ENCODE data around the gene PTPRF.
A peak's percentile ranks its signal among the peaks of the same experiment; 100 is the strongest.

PTPRF gene

DNA sequence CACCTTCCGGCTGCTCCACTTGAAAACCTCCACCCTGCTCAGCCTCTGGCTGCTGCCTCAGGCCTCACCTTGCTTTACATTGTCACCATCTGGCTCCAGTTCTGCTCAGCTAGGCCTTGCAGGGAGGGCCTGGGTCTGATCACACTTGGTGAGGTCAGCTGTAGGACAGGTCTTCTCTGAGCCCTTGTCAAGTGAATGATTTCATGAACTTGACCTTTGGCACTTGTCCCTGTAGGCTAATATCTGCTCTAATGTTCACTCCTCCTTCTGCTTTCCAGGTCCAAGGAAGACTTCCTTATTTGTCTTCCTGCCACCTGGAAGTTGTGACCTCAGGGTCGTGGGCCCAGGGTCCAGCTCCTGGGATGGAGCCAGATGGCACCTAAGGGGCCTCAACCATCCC lies 41.4 kb downstream of the PTPRF start:
- Histone ChIP-seq H3K9me3 (ENCODE audit: control insufficient read depth in 2 of 2, low read length in 2 of 2) (no peaks in the 10 kb centered on the region), H3K4me3 (ENCODE audit: low read length in 2 of 2) (no peak overlapping the region), H3K4me1 (ENCODE audit: control insufficient read depth in 2 of 2, insufficient read depth in 2 of 2, low read length in 2 of 2) (no peaks in the 10 kb centered on the region), H3K36me3 (ENCODE audit: control insufficient read depth in 2 of 2, insufficient read depth in 2 of 2, low read length in 2 of 2) (peaks cover 47 to 55% of the 10 kb centered on the region in 2 donors), H3K27ac (ENCODE audit: low read depth in 2 of 2, low read length in 2 of 2) (no peak overlapping the region), H3K27me3 (ENCODE audit: control insufficient read depth in 2 of 2, insufficient read depth in 2 of 2, low read length in 2 of 2) (no peaks in the 10 kb centered on the region), H3K9ac (ENCODE audit: low read depth in 1 of 2, low read length in 2 of 2) (no peak overlapping the region)

DNA sequence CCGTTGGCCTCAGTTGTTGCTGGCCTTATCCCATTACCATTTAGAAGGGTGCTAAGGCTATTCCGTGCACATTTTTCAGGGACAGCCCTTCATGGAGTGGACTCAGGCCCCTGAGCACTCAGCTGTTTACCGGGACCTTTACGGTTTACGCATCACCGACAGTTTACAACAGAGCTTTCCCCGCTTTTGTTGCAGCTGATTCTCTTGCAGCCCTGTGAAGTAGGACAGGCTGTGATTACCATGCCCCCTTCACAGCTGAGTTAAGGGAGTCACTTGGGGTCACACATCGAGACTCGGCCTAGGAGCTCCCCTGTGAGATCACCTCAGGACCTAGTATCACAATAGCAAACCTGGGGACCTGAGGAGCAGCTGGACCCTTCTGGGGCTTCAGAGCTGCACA lies 41.9 kb downstream of the PTPRF start:
- Histone ChIP-seq H3K9me3 (ENCODE audit: control insufficient read depth in 2 of 2, low read length in 2 of 2) (no peaks in the 10 kb centered on the region), H3K9ac (ENCODE audit: low read depth in 1 of 2, low read length in 2 of 2) (no peak overlapping the region), H3K36me3 (ENCODE audit: control insufficient read depth in 2 of 2, insufficient read depth in 2 of 2, low read length in 2 of 2) (peaks cover 48 to 55% of the 10 kb centered on the region in 2 donors), H3K27me3 (ENCODE audit: control insufficient read depth in 2 of 2, insufficient read depth in 2 of 2, low read length in 2 of 2) (no peaks in the 10 kb centered on the region), H3K4me1 (ENCODE audit: control insufficient read depth in 2 of 2, insufficient read depth in 2 of 2, low read length in 2 of 2) (no peaks in the 10 kb centered on the region), H3K4me3 (ENCODE audit: low read length in 2 of 2) (no peak overlapping the region), H3K27ac (ENCODE audit: low read depth in 2 of 2, low read length in 2 of 2) (no peak overlapping the region)

DNA sequence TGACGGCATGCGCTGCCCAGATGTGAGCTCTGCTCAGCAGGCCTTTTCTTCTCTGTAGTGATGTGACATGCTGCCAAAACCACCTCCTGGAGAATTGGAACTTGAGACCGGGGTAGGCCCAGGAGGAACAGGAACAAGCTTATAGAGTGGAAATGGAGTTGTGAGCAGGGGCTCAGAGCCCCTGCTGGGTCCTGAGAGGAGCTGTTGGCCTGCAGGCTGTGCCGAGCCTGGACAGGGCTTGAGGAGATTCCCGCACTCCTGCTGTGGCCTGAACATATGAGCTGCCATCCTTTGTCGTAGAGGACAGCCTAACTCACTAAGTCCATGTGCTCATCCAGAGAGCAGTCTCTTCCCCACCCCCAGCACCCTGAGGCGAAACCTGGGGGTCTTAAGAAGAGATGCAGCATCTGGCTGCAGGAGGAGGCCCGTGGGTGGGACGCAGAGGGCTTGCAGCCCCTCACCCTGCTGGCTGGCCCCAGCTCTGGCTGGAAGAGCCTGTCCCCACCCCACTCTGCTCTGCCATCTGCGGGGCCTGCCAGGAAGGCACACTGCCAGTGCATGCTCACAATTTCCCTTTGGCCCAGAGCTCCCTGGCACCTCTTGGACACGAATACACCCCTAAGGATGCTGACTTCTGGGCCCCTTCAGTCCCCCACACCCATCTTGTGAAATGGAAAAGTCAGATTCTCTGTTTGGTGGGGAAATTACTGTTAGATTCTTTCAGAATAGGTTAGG lies 42.5 kb downstream of the PTPRF start:
- Histone ChIP-seq H3K27ac (ENCODE audit: low read depth in 2 of 2, low read length in 2 of 2) (no peak overlapping the region), H3K27me3 (ENCODE audit: control insufficient read depth in 2 of 2, insufficient read depth in 2 of 2, low read length in 2 of 2) (no peaks in the 10 kb centered on the region)

DNA sequence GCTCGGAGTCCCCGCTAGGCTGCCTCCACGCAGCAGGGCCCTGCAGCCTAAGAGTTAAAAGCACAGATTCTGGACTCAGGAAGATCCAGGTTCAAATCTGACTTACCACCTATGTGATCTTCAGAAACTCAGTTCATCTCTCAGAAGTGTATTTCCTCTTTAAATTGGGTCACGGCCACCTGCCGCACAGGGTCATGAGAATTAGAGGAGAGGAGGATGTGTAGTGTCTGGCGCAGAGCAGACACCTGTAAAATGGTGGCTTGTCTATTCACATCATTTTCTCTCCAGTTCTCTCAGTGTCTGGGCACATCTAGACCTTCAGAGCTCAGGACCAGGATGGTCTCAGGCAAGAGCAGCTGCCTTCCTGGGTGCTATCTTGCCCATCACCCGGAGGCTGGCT lies 45.8 kb downstream of the PTPRF start:
- no peak overlapping the region for H3K9ac ChIP-seq (ENCODE audit: low read depth in 1 of 2, low read length in 2 of 2)
- peaks cover 0 to 7% of the 10 kb centered on the region in 2 donors for H3K4me1 ChIP-seq (ENCODE audit: control insufficient read depth in 2 of 2, insufficient read depth in 2 of 2, low read length in 2 of 2)
- H3K4me3 ChIP-seq (ENCODE audit: low read length in 2 of 2): no peak overlapping the region
- no peak overlapping the region for H3K27ac ChIP-seq (ENCODE audit: low read depth in 2 of 2, low read length in 2 of 2)
- peaks cover 48 to 60% of the 10 kb centered on the region in 2 donors for H3K36me3 ChIP-seq (ENCODE audit: control insufficient read depth in 2 of 2, insufficient read depth in 2 of 2, low read length in 2 of 2)
- no peaks in the 10 kb centered on the region for H3K9me3 ChIP-seq (ENCODE audit: control insufficient read depth in 2 of 2, low read length in 2 of 2)
- H3K27me3 ChIP-seq (ENCODE audit: control insufficient read depth in 2 of 2, insufficient read depth in 2 of 2, low read length in 2 of 2): no peaks in the 10 kb centered on the region

More for the DNA sequence above, 42.5 kb downstream of the PTPRF start:
- no peaks in the 10 kb centered on the region for H3K9me3 ChIP-seq (ENCODE audit: control insufficient read depth in 2 of 2, low read length in 2 of 2)
- peaks cover 49 to 55% of the 10 kb centered on the region in 2 donors for H3K36me3 ChIP-seq (ENCODE audit: control insufficient read depth in 2 of 2, insufficient read depth in 2 of 2, low read length in 2 of 2)
- H3K4me3 ChIP-seq (ENCODE audit: low read length in 2 of 2): no peak overlapping the region
- H3K4me1 ChIP-seq (ENCODE audit: control insufficient read depth in 2 of 2, insufficient read depth in 2 of 2, low read length in 2 of 2): no peaks in the 10 kb centered on the region
- H3K9ac ChIP-seq (ENCODE audit: low read depth in 1 of 2, low read length in 2 of 2): no peak overlapping the region

DNA sequence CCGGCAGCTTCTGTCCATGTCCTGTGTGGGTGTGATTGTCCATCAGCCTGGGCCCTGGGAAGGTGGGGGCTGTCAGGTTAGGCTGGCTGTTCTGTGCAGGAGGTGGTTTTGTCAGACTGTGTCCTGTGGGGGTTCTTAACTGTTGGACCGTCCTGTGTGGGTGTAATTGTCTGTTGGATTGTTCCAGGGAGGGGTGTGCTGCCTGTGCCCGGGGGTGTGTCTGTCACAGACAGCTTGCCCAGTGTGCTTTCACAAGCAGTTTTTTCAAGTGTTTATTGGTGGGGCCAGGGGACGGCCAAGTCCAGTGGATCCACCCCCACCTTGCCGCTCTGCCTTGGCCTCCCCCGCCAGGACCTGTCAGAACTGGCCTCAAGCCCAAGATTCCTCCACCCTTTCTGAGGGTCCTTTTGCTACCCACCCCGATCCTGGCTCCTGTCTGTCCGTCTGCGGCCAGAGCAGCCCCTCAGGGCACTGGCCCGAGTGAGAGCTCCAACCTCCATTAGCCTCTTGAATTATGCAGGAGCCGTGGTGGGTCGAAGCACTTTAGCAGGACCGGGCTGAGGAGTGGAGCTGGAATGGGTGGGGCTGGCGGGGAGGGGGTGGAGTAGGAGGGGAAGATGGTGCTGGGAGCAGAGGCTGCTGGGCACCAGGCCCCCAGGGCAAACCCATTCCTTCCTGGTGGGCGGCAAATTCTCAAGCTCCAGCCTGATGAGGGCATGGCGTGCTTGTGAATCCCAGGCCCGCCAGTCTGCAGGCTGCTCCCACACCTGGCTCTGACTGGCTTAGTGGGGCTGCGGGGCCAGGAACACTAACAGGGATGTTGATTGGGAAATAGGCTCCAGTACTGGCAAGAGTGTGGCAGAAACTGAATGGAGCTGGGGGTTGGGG lies 47.2 kb downstream of the PTPRF start:
- no peak overlapping the region for H3K9ac ChIP-seq (ENCODE audit: low read depth in 1 of 2, low read length in 2 of 2)
- peaks cover 7 to 18% of the 10 kb centered on the region in 2 donors for H3K4me1 ChIP-seq (ENCODE audit: control insufficient read depth in 2 of 2, insufficient read depth in 2 of 2, low read length in 2 of 2)
- H3K36me3 ChIP-seq (ENCODE audit: control insufficient read depth in 2 of 2, insufficient read depth in 2 of 2, low read length in 2 of 2): peaks cover 44 to 46% of the 10 kb centered on the region in 2 donors

DNA sequence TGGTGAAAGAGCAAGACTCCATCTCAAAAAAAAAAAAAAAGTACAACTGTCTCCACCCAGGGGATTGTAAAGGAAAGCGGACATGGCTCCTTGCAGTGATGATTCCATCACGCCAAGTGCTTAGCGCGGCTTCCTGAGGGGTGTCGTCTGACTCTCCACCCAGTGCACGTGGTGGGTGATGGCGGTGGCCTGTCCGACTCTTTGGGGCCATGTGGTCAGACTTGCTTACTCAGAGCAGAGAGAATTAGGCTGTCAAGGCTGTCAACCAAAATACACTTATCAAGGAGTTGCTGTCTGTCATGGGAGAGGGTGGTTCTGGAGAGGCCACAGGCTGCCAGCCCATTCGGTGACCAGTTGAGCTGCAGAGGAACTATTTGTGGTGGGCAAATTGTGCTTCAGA lies 49.4 kb downstream of the PTPRF start:
- Histone ChIP-seq H3K9ac (ENCODE audit: low read depth in 1 of 2, low read length in 2 of 2) (no peak overlapping the region), H3K36me3 (ENCODE audit: control insufficient read depth in 2 of 2, insufficient read depth in 2 of 2, low read length in 2 of 2) (peaks cover 42 to 45% of the 10 kb centered on the region in 2 donors), H3K9me3 (ENCODE audit: control insufficient read depth in 2 of 2, low read length in 2 of 2) (no peaks in the 10 kb centered on the region), H3K4me1 (ENCODE audit: control insufficient read depth in 2 of 2, insufficient read depth in 2 of 2, low read length in 2 of 2) (peaks cover 7 to 22% of the 10 kb centered on the region in 2 donors), H3K27me3 (ENCODE audit: control insufficient read depth in 2 of 2, insufficient read depth in 2 of 2, low read length in 2 of 2) (no peaks in the 10 kb centered on the region), H3K4me3 (ENCODE audit: low read length in 2 of 2) (no peak overlapping the region), H3K27ac (ENCODE audit: low read depth in 2 of 2, low read length in 2 of 2) (peak overlapping the region in 1 of 2 donors; percentile 9)

More for the DNA sequence above, 47.2 kb downstream of the PTPRF start:
- Histone ChIP-seq H3K27ac (ENCODE audit: low read depth in 2 of 2, low read length in 2 of 2) (no peak overlapping the region), H3K27me3 (ENCODE audit: control insufficient read depth in 2 of 2, insufficient read depth in 2 of 2, low read length in 2 of 2) (no peaks in the 10 kb centered on the region), H3K4me3 (ENCODE audit: low read length in 2 of 2) (no peak overlapping the region), H3K9me3 (ENCODE audit: control insufficient read depth in 2 of 2, low read length in 2 of 2) (no peaks in the 10 kb centered on the region)

DNA sequence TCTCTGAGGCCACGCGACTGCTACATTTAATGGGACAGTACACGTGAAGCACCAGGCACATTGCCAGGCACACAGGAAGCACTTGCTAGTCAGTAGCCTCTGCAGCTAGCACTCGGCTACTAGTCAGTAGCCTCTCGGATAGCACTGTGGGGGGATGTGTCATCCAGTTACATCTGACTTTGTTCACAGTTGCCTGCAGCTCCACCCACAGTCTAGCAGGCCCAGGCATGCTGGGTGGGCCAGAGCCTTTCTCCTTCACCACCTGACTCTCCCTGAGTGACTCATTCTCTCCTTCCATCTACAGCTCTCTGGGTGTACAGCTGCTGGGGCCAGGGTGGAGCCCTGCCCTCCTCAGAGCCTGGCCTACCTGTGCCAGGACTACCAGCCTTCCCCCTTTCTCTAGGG lies 51.5 kb downstream of the PTPRF start:
- no peak overlapping the region for H3K4me3 ChIP-seq (ENCODE audit: low read length in 2 of 2)
- H3K9me3 ChIP-seq (ENCODE audit: control insufficient read depth in 2 of 2, low read length in 2 of 2): no peaks in the 10 kb centered on the region
- H3K27ac ChIP-seq (ENCODE audit: low read depth in 2 of 2, low read length in 2 of 2): peak overlapping the region; percentile 73 to 82
- H3K4me1 ChIP-seq (ENCODE audit: control insufficient read depth in 2 of 2, insufficient read depth in 2 of 2, low read length in 2 of 2): peaks cover 16 to 44% of the 10 kb centered on the region in 2 donors
- no peaks in the 10 kb centered on the region for H3K27me3 ChIP-seq (ENCODE audit: control insufficient read depth in 2 of 2, insufficient read depth in 2 of 2, low read length in 2 of 2)
- peak overlapping the region in 1 of 2 donors; percentile 22 for H3K9ac ChIP-seq (ENCODE audit: low read depth in 1 of 2, low read length in 2 of 2)
- peaks cover 26 to 33% of the 10 kb centered on the region in 2 donors for H3K36me3 ChIP-seq (ENCODE audit: control insufficient read depth in 2 of 2, insufficient read depth in 2 of 2, low read length in 2 of 2)

DNA sequence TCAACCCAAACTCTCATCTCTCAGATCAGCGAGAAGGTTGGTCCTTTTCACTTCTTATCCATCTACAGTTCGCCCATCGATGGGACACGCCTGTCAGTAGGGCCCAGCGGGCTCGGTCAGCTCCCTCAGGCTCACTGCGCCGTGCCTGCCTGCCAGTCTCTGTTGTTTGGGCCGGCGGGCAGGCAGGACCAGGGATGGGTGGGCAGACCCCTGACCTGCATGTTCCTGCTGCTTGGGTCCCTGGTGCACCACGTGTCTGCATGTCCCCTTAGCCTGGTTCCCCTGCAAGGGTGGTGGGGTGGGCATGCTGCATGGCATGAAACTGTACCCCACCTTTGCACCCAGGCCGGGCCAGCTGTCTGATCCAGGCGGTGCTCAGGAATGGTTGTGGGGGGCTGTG lies 52.4 kb downstream of the PTPRF start:
- Histone ChIP-seq H3K9me3 (ENCODE audit: control insufficient read depth in 2 of 2, low read length in 2 of 2) (no peaks in the 10 kb centered on the region), H3K27ac (ENCODE audit: low read depth in 2 of 2, low read length in 2 of 2) (no peak overlapping the region), H3K36me3 (ENCODE audit: control insufficient read depth in 2 of 2, insufficient read depth in 2 of 2, low read length in 2 of 2) (peaks cover 26 to 38% of the 10 kb centered on the region in 2 donors), H3K27me3 (ENCODE audit: control insufficient read depth in 2 of 2, insufficient read depth in 2 of 2, low read length in 2 of 2) (no peaks in the 10 kb centered on the region), H3K4me1 (ENCODE audit: control insufficient read depth in 2 of 2, insufficient read depth in 2 of 2, low read length in 2 of 2) (peaks cover 16 to 47% of the 10 kb centered on the region in 2 donors), H3K4me3 (ENCODE audit: low read length in 2 of 2) (no peak overlapping the region), H3K9ac (ENCODE audit: low read depth in 1 of 2, low read length in 2 of 2) (no peak overlapping the region)

DNA sequence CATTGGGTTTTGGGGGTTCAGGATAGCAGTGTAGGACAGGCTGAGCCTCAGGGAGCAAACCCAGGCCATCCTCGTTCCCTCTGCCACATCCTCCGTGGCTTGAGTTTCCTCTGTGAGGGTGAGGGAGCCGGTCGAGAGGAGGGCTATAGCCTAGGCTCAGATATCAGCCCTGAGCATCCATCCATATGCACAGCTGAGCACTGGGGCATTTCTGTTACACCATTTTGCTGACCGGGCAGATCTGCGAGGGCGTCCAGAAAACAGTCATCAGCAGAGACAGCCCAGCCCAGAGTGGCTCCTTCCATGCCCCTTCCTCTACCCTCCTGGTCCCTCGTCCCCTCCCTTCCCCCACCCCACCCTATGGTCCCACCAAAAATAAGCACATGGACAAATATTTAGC lies 53.5 kb downstream of the PTPRF start:
- no peak overlapping the region for H3K4me3 ChIP-seq (ENCODE audit: low read length in 2 of 2)
- peaks cover 16 to 47% of the 10 kb centered on the region in 2 donors for H3K4me1 ChIP-seq (ENCODE audit: control insufficient read depth in 2 of 2, insufficient read depth in 2 of 2, low read length in 2 of 2)
- H3K9ac ChIP-seq (ENCODE audit: low read depth in 1 of 2, low read length in 2 of 2): no peak overlapping the region
- H3K9me3 ChIP-seq (ENCODE audit: control insufficient read depth in 2 of 2, low read length in 2 of 2): no peaks in the 10 kb centered on the region
- H3K27me3 ChIP-seq (ENCODE audit: control insufficient read depth in 2 of 2, insufficient read depth in 2 of 2, low read length in 2 of 2): no peaks in the 10 kb centered on the region
- H3K36me3 ChIP-seq (ENCODE audit: control insufficient read depth in 2 of 2, insufficient read depth in 2 of 2, low read length in 2 of 2): peaks cover 24 to 34% of the 10 kb centered on the region in 2 donors
- peak overlapping the region in 1 of 2 donors; percentile 16 for H3K27ac ChIP-seq (ENCODE audit: low read depth in 2 of 2, low read length in 2 of 2)

DNA sequence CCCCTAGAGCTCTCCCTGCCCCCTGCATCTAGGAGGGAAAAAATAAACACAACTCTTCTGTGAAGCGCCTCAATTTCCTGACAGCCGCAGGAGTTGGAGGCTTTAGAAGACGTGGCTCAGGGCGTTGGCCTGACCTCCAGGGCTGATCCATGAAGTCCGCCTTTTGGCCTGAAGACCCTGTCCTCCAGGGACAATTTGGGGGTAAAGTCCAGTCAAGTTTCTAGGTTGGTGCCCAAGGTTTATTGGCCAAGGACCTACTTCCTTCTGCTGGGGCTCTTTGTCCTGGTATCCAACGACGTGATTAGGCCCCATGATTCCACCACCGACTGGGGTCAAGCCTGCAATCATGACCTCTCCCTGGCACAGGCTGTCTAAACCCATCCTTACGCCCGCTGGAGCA lies 54.9 kb downstream of the PTPRF start:
- no peaks in the 10 kb centered on the region for H3K27me3 ChIP-seq (ENCODE audit: control insufficient read depth in 2 of 2, insufficient read depth in 2 of 2, low read length in 2 of 2)
- H3K9me3 ChIP-seq (ENCODE audit: control insufficient read depth in 2 of 2, low read length in 2 of 2): no peaks in the 10 kb centered on the region
- H3K4me1 ChIP-seq (ENCODE audit: control insufficient read depth in 2 of 2, insufficient read depth in 2 of 2, low read length in 2 of 2): peaks cover 16 to 47% of the 10 kb centered on the region in 2 donors
- peaks cover 25 to 30% of the 10 kb centered on the region in 2 donors for H3K36me3 ChIP-seq (ENCODE audit: control insufficient read depth in 2 of 2, insufficient read depth in 2 of 2, low read length in 2 of 2)
- H3K9ac ChIP-seq (ENCODE audit: low read depth in 1 of 2, low read length in 2 of 2): peak overlapping the region in 1 of 2 donors; percentile 50
- H3K4me3 ChIP-seq (ENCODE audit: low read length in 2 of 2): no peak overlapping the region
- peak overlapping the region; percentile 65 to 80 for H3K27ac ChIP-seq (ENCODE audit: low read depth in 2 of 2, low read length in 2 of 2)

Data from mucosa of rectum (tissue), 2 donors.